ENCODE data around the gene LRP2. TPM values are rescaled to one million over a fixed set of nuclear protein-coding genes. Genes with fewer than 3 reads are reported as not detected.

LRP2 gene
- total and polyA plus RNA-seq, 2 experiments from 2014 or later = 0.68 to 2.7 TPM

GRCh38 chr2:169363560-169364150, 1.3 kb upstream of the LRP2 start (continued):
- TF ChIP-seq ZNF462 (CRISPR knock-in tag; IDR thresholded peaks at IDR 0.05) = no peak
- TF ChIP-seq JUNB (IDR thresholded peaks at IDR 0.05; ENCODE audit: unreplicated experiment) = no peak
- TF ChIP-seq CTCF (conservative IDR thresholded peaks at IDR 0.05; ENCODE audit: low read depth in 2 of 2) = peak in 1 of 2 experiments; percentile 33; a peak in 2 of 4 replicates
- peak; percentile 38 for TF ChIP-seq EZH2 (IDR thresholded peaks at IDR 0.05; ENCODE audit: low read depth, unreplicated experiment)
- no peak for TF ChIP-seq POLR2AphosphoS5 (IDR thresholded peaks at IDR 0.05; ENCODE audit: low read depth)
- no peak for TF ChIP-seq NANOG (IDR thresholded peaks at IDR 0.05; ENCODE audit: borderline replicate concordance)

GRCh38 chr2:169362894-169363559, 693 bp upstream of the LRP2 start:
- no peak overlapping the region for H3K27ac Mint-ChIP-seq

More at GRCh38 chr2:169362894-169363559, 693 bp upstream of the LRP2 start:
- peak overlapping the region; percentile 82 for H3K4me3 ChIP-seq
- H3K9me3 Mint-ChIP-seq = no peaks in the 10 kb centered on the region
- peaks cover 16% of the 10 kb centered on the region for H3K4me1 ChIP-seq (ENCODE audit: insufficient read depth)
- no peaks in the 10 kb centered on the region for H3K36me3 ChIP-seq (ENCODE audit: insufficient read depth)
- peaks cover 51% of the 10 kb centered on the region for H3K27me3 Mint-ChIP-seq (ENCODE audit: insufficient read depth, low read depth, poor library complexity)
- peaks cover 20% of the 10 kb centered on the region for H3K4me1 Mint-ChIP-seq
- no peaks in the 10 kb centered on the region for H3F3A ChIP-seq (replicated peaks; ENCODE audit: low read depth)
- TF ChIP-seq ETS1 (IDR thresholded peaks at IDR 0.05) (peak; percentile 7; the same call in 1 of the 2 replicates), POLR2AphosphoS5 (IDR thresholded peaks at IDR 0.05; ENCODE audit: low read depth) (no peak), EZH2 (IDR thresholded peaks at IDR 0.05; ENCODE audit: low read depth, unreplicated experiment) (peak; percentile 90)
- no peaks in the 10 kb centered on the region for H3K79me2 ChIP-seq (replicated peaks; ENCODE audit: insufficient read depth)
- H4K20me1 ChIP-seq (replicated peaks; ENCODE audit: insufficient read depth) = no peaks in the 10 kb centered on the region
- peak overlapping the region; percentile 95 for H2AFZ ChIP-seq
- peak; percentile 38 for DNase-seq (ENCODE audit: low spot score)
- H3K27me3 ChIP-seq (ENCODE audit: insufficient read depth) = peaks cover 65% of the 10 kb centered on the region
- no peaks in the 10 kb centered on the region; the same call in 2 of the 3 replicates for H3K36me3 Mint-ChIP-seq (ENCODE audit: low read depth)
- H3K9me2 ChIP-seq (ENCODE audit: insufficient read depth) = no peaks in the 10 kb centered on the region
- peak; percentile 6; the same call in 2 of the 3 replicates for ATAC-seq
- H3K4me3 Mint-ChIP-seq = peak overlapping the region; percentile 80
- H3K4me2 ChIP-seq = peak overlapping the region; percentile 99
- H3K27ac ChIP-seq (ENCODE audit: low read depth) = no peak overlapping the region

Measured in GM23338 (cell line).